ENCODE measurements around the gene TRIM2. TPM values are rescaled to one million over a fixed set of nuclear protein-coding genes. Genes with fewer than 3 reads are reported as not detected.

The TRIM2 gene
- polyA plus RNA-seq, 1 of the 3 experiments (the other 2 are of a cell fraction): 16.4 TPM

DNA sequence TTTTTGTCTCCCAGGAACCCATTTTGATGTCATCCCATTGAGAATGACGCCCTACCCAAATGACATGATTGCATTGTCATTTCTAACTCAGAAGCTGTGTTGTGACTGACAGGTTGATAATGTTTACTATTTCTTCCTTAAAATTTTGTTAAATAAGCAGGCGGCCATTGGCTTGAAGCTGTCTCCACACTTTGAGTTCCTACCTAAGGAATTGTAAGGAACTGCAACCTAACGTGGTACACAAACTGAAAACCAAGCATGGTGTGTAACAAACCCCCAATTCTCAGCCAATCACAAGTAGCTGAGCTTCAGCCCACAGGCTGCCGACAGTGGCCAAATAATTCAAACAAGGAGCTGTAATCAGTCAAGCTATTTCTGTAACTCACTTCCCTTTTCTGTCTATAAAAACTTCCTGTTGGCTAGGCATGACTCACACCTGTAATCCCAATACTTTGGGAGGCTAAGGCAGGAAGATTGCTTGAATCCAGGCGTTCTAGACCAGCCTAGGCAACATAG is 137.4 kb downstream of the TRIM2 start (continued):
- TF ChIP-seq, protein P1, sequence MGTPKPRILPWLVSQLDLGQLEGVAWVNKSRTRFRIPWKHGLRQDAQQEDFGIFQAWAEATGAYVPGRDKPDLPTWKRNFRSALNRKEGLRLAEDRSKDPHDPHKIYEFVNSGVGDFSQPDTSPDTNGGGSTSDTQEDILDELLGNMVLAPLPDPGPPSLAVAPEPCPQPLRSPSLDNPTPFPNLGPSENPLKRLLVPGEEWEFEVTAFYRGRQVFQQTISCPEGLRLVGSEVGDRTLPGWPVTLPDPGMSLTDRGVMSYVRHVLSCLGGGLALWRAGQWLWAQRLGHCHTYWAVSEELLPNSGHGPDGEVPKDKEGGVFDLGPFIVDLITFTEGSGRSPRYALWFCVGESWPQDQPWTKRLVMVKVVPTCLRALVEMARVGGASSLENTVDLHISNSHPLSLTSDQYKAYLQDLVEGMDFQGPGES (IDR thresholded peaks at IDR 0.05; ENCODE audit: low read depth, low read length): no peak
- no peak for TF ChIP-seq FOXM1 (IDR thresholded peaks at IDR 0.05; ENCODE audit: low read depth)
- no peak for TF ChIP-seq YY1 (IDR thresholded peaks at IDR 0.05; ENCODE audit: low read depth)
- no peak for TF ChIP-seq SIN3A (IDR thresholded peaks at IDR 0.05; ENCODE audit: borderline replicate concordance, low read depth, low read length)
- peak; percentile 32; the same call in 1 of the 2 replicates for TF ChIP-seq JUND (IDR thresholded peaks at IDR 0.05)
- no peak for TF ChIP-seq RFX5 (IDR thresholded peaks at IDR 0.05; ENCODE audit: low read length)
- TF ChIP-seq ELF1 (IDR thresholded peaks at IDR 0.05): no peak
- TF ChIP-seq FOXJ3 (CRISPR knock-in tag; IDR thresholded peaks at IDR 0.05): no peak
- TF ChIP-seq, protein P2, sequence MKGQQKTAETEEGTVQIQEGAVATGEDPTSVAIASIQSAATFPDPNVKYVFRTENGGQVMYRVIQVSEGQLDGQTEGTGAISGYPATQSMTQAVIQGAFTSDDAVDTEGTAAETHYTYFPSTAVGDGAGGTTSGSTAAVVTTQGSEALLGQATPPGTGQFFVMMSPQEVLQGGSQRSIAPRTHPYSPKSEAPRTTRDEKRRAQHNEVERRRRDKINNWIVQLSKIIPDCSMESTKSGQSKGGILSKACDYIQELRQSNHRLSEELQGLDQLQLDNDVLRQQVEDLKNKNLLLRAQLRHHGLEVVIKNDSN (IDR thresholded peaks at IDR 0.05; ENCODE audit: borderline replicate concordance, low read depth): no peak
- TF ChIP-seq MEF2A (IDR thresholded peaks at IDR 0.05; ENCODE audit: borderline replicate concordance, low read depth): peak; percentile 56; the same call in 1 of the 2 replicates
- no peak for TF ChIP-seq CHD2 (IDR thresholded peaks at IDR 0.05; ENCODE audit: low read length, partially characterized antibody)
- TF ChIP-seq, protein P3, sequence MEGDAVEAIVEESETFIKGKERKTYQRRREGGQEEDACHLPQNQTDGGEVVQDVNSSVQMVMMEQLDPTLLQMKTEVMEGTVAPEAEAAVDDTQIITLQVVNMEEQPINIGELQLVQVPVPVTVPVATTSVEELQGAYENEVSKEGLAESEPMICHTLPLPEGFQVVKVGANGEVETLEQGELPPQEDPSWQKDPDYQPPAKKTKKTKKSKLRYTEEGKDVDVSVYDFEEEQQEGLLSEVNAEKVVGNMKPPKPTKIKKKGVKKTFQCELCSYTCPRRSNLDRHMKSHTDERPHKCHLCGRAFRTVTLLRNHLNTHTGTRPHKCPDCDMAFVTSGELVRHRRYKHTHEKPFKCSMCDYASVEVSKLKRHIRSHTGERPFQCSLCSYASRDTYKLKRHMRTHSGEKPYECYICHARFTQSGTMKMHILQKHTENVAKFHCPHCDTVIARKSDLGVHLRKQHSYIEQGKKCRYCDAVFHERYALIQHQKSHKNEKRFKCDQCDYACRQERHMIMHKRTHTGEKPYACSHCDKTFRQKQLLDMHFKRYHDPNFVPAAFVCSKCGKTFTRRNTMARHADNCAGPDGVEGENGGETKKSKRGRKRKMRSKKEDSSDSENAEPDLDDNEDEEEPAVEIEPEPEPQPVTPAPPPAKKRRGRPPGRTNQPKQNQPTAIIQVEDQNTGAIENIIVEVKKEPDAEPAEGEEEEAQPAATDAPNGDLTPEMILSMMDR (IDR thresholded peaks at IDR 0.05): no peak
- TF ChIP-seq GABPA (IDR thresholded peaks at IDR 0.05; ENCODE audit: low read depth): peak; percentile 52
- TF ChIP-seq, protein P4, sequence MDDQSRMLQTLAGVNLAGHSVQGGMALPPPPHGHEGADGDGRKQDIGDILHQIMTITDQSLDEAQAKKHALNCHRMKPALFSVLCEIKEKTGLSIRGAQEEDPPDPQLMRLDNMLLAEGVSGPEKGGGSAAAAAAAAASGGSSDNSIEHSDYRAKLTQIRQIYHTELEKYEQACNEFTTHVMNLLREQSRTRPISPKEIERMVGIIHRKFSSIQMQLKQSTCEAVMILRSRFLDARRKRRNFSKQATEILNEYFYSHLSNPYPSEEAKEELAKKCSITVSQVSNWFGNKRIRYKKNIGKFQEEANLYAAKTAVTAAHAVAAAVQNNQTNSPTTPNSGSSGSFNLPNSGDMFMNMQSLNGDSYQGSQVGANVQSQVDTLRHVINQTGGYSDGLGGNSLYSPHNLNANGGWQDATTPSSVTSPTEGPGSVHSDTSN (IDR thresholded peaks at IDR 0.05): peak; percentile 62
- TF ChIP-seq EZH2phosphoT487 (IDR thresholded peaks at IDR 0.05; ENCODE audit: borderline replicate concordance, low read depth): no peak
- TF ChIP-seq, protein P5, sequence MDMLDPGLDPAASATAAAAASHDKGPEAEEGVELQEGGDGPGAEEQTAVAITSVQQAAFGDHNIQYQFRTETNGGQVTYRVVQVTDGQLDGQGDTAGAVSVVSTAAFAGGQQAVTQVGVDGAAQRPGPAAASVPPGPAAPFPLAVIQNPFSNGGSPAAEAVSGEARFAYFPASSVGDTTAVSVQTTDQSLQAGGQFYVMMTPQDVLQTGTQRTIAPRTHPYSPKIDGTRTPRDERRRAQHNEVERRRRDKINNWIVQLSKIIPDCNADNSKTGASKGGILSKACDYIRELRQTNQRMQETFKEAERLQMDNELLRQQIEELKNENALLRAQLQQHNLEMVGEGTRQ (IDR thresholded peaks at IDR 0.05; ENCODE audit: borderline replicate concordance, low read depth, low read length): no peak
